ENCODE data around the gene SRXN1. TPM values are rescaled to one million over a fixed set of nuclear protein-coding genes. Genes with fewer than 3 reads are reported as not detected.

The SRXN1 gene
- total and polyA plus RNA-seq, 9 of the 15 experiments (the other 6 are each of a cell fraction or from before 2014, with no cell fraction given): 6.8 to 36.4 (median 21.6) TPM

- TF ChIP-seq, protein P1, sequence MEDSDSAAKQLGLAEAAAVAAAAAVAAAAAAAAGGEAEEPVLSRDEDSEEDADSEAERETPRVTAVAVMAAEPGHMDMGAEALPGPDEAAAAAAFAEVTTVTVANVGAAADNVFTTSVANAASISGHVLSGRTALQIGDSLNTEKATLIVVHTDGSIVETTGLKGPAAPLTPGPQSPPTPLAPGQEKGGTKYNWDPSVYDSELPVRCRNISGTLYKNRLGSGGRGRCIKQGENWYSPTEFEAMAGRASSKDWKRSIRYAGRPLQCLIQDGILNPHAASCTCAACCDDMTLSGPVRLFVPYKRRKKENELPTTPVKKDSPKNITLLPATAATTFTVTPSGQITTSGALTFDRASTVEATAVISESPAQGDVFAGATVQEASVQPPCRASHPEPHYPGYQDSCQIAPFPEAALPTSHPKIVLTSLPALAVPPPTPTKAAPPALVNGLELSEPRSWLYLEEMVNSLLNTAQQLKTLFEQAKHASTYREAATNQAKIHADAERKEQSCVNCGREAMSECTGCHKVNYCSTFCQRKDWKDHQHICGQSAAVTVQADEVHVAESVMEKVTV (CRISPR knock-in tag; IDR thresholded peaks at IDR 0.05): peak; percentile 87
- TF ChIP-seq ARHGAP35 (IDR thresholded peaks at IDR 0.05; ENCODE audit: partially characterized antibody) (no peak), RAD21 (CRISPR knock-in tag; conservative IDR thresholded peaks at IDR 0.05 in 1 of 2, IDR thresholded peaks at IDR 0.05 in 1 of 2) (peak; percentile 84 to 95), KAT7 (CRISPR knock-in tag; IDR thresholded peaks at IDR 0.05; ENCODE audit: borderline replicate concordance) (peak; percentile 63; the same call in 1 of the 2 replicates), RB1 (IDR thresholded peaks at IDR 0.05; ENCODE audit: low read depth) (peak; percentile 76), ZC3H4 (CRISPR knock-in tag; IDR thresholded peaks at IDR 0.05; ENCODE audit: borderline replicate concordance) (no peak), TCF15 (CRISPR knock-in tag; IDR thresholded peaks at IDR 0.05) (no peak), GATAD2B (IDR thresholded peaks at IDR 0.05; ENCODE audit: borderline replicate concordance) (no peak; the same call in 1 of the 2 replicates), REST (IDR thresholded peaks at IDR 0.05; ENCODE audit: borderline replicate concordance) (peak; percentile 87), REST (CRISPR knock-in tag; IDR thresholded peaks at IDR 0.05; ENCODE audit: low read depth) (no peak), CCNT2 (IDR thresholded peaks at IDR 0.05; ENCODE audit: borderline replicate concordance, extremely low read depth, insufficient read length, low read depth, low read length) (peak; percentile 70), ZNF282 (CRISPR knock-in tag; IDR thresholded peaks at IDR 0.05) (no peak), NR2C2 (CRISPR knock-in tag; IDR thresholded peaks at IDR 0.05) (no peak), NR2C2 (tag; IDR thresholded peaks at IDR 0.05) (0 out of 2 replicates have a peak, but pooled peaks have one; percentile 39), TCFL5 (CRISPR knock-in tag; conservative IDR thresholded peaks at IDR 0.05) (no peak), KHSRP (IDR thresholded peaks at IDR 0.05) (no peak), POLR2AphosphoS5 (IDR thresholded peaks at IDR 0.05; ENCODE audit: control insufficient read depth, insufficient read depth, low read depth, low read length) (0 out of 2 replicates have a peak, but pooled peaks have one; percentile 11)
Observed at GRCh38 chr20:653110-653589, at the start of gene SRXN1 (continued).

Measured in K562 (cell line).